ENCODE results near the gene CKLF.

DNA sequence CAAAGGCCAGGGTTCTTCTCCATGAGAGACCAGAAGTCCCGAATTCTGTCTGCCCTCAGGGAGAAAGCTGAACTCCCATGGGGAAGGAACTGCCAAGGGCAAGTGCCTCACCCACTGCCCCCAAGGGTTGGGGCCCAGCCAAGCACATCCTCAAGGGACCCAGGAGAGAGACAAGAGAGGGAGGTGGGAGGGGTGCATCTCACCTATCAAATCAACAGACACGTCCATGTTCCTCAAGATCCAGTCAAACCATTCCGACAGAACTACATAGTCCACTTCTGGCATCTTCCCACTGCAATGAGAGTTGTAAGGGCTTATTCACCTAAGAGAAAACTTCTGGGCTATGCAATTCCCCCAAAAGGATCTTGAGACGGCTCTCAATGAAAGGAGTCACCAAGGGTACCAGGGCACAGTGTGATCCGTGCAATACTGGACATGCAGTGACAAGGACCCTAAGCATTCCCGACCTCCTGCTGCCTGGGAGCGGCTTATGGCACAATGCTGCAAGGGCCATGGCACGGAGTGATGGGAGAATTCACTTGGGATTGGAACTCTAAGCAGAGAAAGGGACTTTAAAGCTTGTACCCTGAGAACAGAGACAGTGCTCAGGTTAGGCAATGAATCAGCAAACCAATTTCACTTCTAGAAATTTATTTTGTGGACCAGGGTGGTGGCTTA lies 34.7 kb upstream of the CKLF start:
- TF ChIP-seq POLR2A (IDR thresholded peaks at IDR 0.05) = no peak
- TF ChIP-seq, protein P1, sequence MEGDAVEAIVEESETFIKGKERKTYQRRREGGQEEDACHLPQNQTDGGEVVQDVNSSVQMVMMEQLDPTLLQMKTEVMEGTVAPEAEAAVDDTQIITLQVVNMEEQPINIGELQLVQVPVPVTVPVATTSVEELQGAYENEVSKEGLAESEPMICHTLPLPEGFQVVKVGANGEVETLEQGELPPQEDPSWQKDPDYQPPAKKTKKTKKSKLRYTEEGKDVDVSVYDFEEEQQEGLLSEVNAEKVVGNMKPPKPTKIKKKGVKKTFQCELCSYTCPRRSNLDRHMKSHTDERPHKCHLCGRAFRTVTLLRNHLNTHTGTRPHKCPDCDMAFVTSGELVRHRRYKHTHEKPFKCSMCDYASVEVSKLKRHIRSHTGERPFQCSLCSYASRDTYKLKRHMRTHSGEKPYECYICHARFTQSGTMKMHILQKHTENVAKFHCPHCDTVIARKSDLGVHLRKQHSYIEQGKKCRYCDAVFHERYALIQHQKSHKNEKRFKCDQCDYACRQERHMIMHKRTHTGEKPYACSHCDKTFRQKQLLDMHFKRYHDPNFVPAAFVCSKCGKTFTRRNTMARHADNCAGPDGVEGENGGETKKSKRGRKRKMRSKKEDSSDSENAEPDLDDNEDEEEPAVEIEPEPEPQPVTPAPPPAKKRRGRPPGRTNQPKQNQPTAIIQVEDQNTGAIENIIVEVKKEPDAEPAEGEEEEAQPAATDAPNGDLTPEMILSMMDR (IDR thresholded peaks at IDR 0.05) = no peak

Measured in lower leg skin (tissue), 3 donors.